A673 (cell line): Measurements from ENCODE around the gene APBB1IP.

Source experiments
- CTCF ChIP-seq: fragments of 300-800, 200-600 bp; sonication (generic); conservative IDR thresholded peaks from 2 replicates; pipeline ENCODE4 v1.5.1; 2017; ENCODE audit warnings: low read depth, mild to moderate bottlenecking, antibody characterized with exemption, low read length, moderate library complexity, mixed read lengths
- EZH2 ChIP-seq: fragments of 200-600 bp; sonication (generic); IDR thresholded peaks from 2 replicates; pipeline ENCODE4 v1.6.1; 2017; ENCODE audit warnings: borderline replicate concordance, low read depth, mild to moderate bottlenecking, mixed read lengths, antibody characterized with exemption, low read length; ENCODE audit not compliant: poor library complexity, severe bottlenecking

- TF ChIP-seq CTCF, result no peak
- no peak for TF ChIP-seq EZH2
Observed at GRCh38 chr10:26468291-26468690, 30.1 kb downstream of the APBB1IP start.
